Measurements from ENCODE around the gene ATAD3C.

DNA sequence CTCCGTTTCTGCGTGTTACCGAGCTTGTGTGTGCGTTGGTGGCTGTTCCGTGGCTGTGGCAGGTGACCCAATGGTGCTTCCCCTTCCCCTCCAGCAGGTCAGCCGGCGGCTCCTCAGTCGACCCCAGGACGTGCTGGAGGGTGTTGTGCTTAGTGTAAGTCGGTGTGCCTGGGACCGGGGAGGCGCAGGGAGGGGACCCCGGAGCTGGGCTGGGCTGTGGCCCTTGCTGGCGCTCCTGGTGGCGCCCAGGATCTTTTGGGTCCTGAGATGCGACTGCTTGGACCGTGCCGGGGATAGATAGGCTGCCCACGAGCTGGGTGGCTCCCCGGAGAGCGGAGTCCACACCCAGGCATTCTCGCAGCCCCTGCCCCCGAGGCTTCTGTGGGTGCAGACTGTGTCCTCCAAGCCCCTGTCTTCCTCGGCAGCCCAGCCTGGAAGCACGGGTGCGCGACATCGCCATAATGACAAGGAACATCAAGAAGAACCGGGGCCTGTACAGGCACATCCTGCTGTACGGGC lies 5.9 kb downstream of the ATAD3C start:
- TF ChIP-seq, protein P1, sequence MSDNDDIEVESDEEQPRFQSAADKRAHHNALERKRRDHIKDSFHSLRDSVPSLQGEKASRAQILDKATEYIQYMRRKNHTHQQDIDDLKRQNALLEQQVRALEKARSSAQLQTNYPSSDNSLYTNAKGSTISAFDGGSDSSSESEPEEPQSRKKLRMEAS (IDR thresholded peaks at IDR 0.05): no peak
- TF ChIP-seq, protein P2, sequence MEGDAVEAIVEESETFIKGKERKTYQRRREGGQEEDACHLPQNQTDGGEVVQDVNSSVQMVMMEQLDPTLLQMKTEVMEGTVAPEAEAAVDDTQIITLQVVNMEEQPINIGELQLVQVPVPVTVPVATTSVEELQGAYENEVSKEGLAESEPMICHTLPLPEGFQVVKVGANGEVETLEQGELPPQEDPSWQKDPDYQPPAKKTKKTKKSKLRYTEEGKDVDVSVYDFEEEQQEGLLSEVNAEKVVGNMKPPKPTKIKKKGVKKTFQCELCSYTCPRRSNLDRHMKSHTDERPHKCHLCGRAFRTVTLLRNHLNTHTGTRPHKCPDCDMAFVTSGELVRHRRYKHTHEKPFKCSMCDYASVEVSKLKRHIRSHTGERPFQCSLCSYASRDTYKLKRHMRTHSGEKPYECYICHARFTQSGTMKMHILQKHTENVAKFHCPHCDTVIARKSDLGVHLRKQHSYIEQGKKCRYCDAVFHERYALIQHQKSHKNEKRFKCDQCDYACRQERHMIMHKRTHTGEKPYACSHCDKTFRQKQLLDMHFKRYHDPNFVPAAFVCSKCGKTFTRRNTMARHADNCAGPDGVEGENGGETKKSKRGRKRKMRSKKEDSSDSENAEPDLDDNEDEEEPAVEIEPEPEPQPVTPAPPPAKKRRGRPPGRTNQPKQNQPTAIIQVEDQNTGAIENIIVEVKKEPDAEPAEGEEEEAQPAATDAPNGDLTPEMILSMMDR (IDR thresholded peaks at IDR 0.05): no peak
- no peak for TF ChIP-seq CHD2 (IDR thresholded peaks at IDR 0.05; ENCODE audit: low read length, partially characterized antibody)
- no peak for TF ChIP-seq HOXA7 (CRISPR knock-in tag; IDR thresholded peaks at IDR 0.05)
- TF ChIP-seq CEBPB (IDR thresholded peaks at IDR 0.05): no peak
- no peak for TF ChIP-seq RAD21 (conservative IDR thresholded peaks at IDR 0.05 in 1 of 2, IDR thresholded peaks at IDR 0.05 in 1 of 2)
- TF ChIP-seq TP53 (CRISPR knock-in tag; IDR thresholded peaks at IDR 0.05): no peak
- no peak for TF ChIP-seq PBX3 (IDR thresholded peaks at IDR 0.05)
- TF ChIP-seq CHD4 (IDR thresholded peaks at IDR 0.05; ENCODE audit: borderline replicate concordance): no peak

Measured in A549 (cell line).